Ishikawa (cell line): ENCODE results near the gene LDLRAP1.

Experiments
- CEBPB ChIP-seq: IDR thresholded peaks from 2 replicates; pipeline ENCODE4 v1.6.1; 2012
- CREB1 ChIP-seq: IDR thresholded peaks from 2 replicates; pipeline ENCODE4 v1.6.1; 2012; ENCODE audit warnings: low read depth
- EGR1 ChIP-seq: IDR thresholded peaks from 2 replicates; pipeline ENCODE4 v1.6.1; 2012
- EP300 ChIP-seq: IDR thresholded peaks from 2 replicates; pipeline ENCODE4 v1.6.1; 2012; ENCODE audit warnings: borderline replicate concordance
- FOXM1 ChIP-seq: IDR thresholded peaks from 2 replicates; pipeline ENCODE4 v1.6.1; 2012; ENCODE audit warnings: low read depth, borderline replicate concordance
- MAX ChIP-seq: IDR thresholded peaks from 2 replicates; pipeline ENCODE4 v1.6.1; 2012
- NFIC ChIP-seq: IDR thresholded peaks from 2 replicates; pipeline ENCODE4 v1.6.1; 2012
- RAD21 ChIP-seq: IDR thresholded peaks from 2 replicates; pipeline ENCODE4 v1.6.1; 2012; ENCODE audit warnings: low read depth
- REST ChIP-seq: IDR thresholded peaks from 2 replicates; pipeline ENCODE4 v1.6.1; 2012; ENCODE audit warnings: low read depth, mild to moderate bottlenecking
- TAF1 ChIP-seq: IDR thresholded peaks from 2 replicates; pipeline ENCODE4 v1.6.1; 2012; ENCODE audit warnings: low read depth, mild to moderate bottlenecking
- TCF12 ChIP-seq: IDR thresholded peaks from 2 replicates; pipeline ENCODE4 v1.6.1; 2012; ENCODE audit warnings: low read depth
- TEAD4 ChIP-seq: IDR thresholded peaks from 2 replicates; pipeline ENCODE4 v1.6.1; 2012
- USF1 ChIP-seq: IDR thresholded peaks from 2 replicates; pipeline ENCODE4 v1.6.1; 2012
- YY1 ChIP-seq: IDR thresholded peaks from 2 replicates; pipeline ENCODE4 v1.6.1; 2012; ENCODE audit warnings: low read depth
- ZBTB7A ChIP-seq: IDR thresholded peaks from 2 replicates; pipeline ENCODE4 v1.6.1; 2012; ENCODE audit warnings: low read depth

LDLRAP1 gene

GRCh38 chr1:25527946-25528595 lies 15.3 kb upstream of the LDLRAP1 start:
- TF ChIP-seq TCF12, result no peak
- TF ChIP-seq YY1, result no peak
- no peak for TF ChIP-seq USF1
- no peak for TF ChIP-seq EP300
- no peak for TF ChIP-seq MAX
- TF ChIP-seq EGR1, result no peak
- TF ChIP-seq CREB1, result no peak
- TF ChIP-seq RAD21, result no peak
- no peak for TF ChIP-seq REST
- no peak for TF ChIP-seq ZBTB7A
- no peak for TF ChIP-seq CEBPB
- TF ChIP-seq NFIC, result no peak
- TF ChIP-seq FOXM1, result no peak
- TF ChIP-seq TEAD4, result no peak

- no peak for TF ChIP-seq NFIC
These were observed 14.4 kb upstream of the LDLRAP1 start for GRCh38 chr1:25528881-25529517.

- TF ChIP-seq TCF12 (no peak), YY1 (no peak), EP300 (no peak), ZBTB7A (no peak), TEAD4 (no peak), EGR1 (no peak), MAX (no peak), USF1 (no peak), CEBPB (no peak), FOXM1 (no peak), RAD21 (no peak), CREB1 (no peak), NFIC (no peak), TAF1 (no peak), REST (no peak)
These were observed 13.8 kb upstream of the LDLRAP1 start for GRCh38 chr1:25529518-25530185.

GRCh38 chr1:25530186-25531081 lies 13.0 kb upstream of the LDLRAP1 start:
- TF ChIP-seq REST (no peak), MAX (no peak), FOXM1 (no peak), TAF1 (no peak), EP300 (no peak), CEBPB (no peak), RAD21 (no peak), YY1 (no peak), TCF12 (no peak), ZBTB7A (no peak), TEAD4 (no peak), CREB1 (no peak), EGR1 (no peak)
